ENCODE results near the gene PUDP. TPM values are rescaled to one million over a fixed set of nuclear protein-coding genes. Genes with fewer than 3 reads are reported as not detected.
A peak's percentile ranks its signal among the peaks of the same experiment; 100 is the strongest.

The PUDP gene
- polyA plus RNA-seq, 1 donor, result 31.7 TPM

DNA sequence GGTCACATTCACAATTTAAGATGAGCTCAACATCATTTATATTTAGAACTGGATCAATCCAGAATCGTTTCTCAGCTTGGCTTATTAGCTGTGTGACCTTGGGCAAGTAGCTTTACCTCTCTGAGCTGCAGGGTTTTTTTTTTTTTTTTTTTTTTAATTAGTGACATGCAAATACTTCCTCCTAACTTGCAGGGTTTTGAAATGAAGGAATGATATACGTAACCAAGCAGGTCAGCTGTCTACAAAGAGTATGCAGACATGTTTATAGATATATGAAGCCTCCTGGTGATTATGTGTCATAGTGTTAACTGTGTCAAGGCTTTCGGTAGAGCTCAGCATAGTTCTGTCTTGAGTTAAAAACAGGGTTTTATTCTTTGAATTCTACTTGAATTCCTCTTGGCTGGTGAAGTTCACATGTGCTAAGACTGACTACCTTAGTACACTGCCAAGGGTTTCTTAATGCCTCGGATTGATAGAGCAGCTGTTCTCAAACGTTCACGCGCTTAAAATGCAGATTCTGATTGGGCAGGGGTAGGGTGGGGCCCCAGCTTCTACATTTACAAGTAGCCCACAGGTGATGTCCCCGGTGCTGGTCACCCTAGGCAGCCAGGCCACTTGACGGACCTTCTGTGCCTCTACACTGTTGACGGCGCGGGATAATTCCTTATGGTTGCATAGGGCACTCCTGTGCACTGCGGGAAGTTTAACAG, 1.1 kb downstream of the PUDP start:
- peak; percentile 15 for DNase-seq

DNA sequence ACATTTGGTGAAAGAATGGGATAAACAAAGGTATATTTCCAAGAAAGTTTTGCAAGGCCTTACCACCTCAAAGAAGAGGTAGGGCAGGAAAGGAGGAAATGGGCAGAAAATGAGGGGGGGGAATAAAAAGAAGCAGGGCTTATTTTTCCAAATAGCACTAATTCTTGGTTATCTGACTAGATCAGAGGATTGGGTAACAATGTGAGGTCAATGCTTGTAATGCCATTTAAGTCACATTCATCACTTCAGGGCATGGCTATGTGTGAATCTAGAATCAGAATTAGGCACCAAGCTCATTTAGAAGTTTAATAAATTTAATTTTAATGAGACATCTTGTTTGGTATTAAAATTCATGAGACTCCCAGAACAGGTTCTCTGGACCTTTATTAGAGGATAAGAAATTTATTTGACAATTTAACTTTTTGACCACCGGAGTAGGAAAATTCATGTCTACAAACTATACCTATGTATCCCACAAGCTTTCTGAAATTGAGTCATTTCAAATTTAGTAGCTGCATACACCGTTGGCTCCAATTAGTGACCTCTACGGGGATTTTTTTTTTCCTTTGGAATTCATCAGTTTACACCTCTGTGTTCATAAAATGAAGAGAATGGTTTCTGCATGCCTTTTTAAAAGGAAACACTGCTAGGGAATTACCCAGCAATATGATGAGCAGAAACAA, 1.8 kb downstream of the PUDP start:
- no peak for DNase-seq

DNA sequence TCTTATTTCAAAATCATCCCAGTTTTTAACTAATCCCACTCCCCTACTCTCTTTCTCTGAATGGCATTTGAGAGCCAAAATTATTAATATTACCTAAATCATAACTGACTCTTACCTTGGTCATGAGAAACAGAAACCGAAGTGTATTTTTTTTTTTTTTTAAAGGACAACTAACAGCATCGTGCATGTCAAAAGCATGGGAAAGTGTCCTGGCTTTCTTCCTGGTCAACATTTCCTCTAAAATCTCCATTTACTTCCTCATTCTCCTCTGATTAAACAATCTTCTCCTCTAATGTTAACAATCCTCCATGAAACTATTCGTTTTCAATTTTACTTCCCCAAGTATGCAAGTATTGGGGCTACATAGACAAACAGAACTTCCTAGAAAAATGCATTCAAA, 2.5 kb downstream of the PUDP start:
- DNase-seq, result no peak

DNA sequence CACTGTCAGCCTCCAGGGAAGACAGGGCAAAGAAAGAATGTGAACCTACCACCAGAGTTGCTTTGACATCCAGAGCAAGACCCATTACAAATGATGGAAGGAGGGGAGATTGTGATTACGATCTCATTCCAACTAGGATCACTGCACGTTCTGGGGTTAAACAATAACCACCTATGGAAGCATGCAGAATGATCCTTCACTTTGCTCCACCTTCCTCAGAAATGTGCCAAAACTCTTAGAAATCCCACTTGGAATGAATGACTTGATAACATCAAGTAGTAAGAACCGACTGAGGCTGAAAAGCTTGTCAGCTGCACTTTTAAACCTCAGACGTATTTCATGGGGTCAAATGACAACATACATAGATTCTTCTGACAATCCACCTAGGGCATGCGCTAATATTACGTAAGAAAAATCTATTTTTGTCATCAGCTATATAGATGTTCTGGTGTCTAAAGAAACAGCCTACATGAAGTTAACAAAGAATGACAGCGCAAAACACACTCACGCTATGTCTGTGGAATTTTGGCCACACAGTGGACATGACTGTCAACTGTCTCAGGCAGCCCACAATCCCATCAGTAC, 3.9 kb downstream of the PUDP start:
- DNase-seq, result no peak

DNA sequence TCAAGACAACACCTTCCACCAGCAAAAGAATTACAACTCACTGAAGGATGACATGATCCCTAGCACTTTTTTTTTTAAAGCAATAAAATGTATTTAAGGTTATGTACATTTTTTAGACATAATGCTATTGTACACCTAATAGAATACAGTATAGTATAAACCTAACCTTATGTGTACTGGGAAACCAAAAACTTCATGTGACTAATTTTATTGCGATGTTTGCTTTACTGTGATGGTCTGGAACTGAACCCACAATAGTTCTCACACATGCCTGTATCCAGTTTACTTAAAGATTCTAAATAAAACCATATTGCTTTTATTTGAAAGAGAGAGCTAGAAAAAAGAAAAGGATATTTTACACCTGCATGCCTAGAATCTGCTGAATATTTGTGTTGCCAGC, 4.9 kb downstream of the PUDP start:
- DNase-seq, result no peak

DNA sequence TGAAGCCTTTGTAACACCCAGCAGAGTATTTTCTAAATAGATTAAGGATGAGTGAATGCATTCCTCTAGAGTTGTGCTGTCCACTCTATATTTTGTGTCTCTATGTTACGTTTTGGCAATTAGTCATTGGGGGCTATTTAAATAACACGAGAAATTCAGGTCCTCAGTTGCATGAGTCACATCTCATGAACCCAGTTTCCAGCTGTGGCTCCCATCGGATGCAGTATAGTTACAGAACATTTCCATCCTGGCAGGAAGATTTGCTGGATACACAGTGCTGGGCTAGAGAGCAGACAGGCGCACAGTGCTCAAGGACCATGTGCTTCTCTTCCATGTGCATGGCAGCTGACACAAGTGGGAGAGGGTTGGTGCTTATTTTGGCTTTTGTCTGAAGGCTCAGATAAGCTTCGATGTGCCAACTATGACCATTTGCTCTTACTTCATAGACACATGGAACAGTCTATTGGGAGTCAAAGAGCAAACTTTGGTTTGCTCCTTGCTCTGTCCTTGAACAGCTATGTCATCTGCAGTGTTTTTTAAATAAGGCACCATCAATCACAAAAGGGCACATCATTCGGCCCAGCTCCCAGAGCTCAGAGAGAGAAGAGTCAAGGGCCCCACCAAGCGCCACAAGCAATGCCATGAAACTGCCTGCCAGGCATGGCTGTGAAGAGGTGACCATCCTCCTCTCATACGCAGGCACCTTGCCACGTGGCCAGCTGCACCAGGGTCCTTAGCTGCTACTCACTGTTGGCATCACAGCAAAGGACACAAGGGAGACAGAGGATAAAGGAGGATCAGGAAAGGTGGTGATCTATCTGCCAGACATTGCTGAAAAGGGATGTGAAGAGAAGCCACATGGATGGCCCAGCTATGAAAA, 8.5 kb downstream of the PUDP start:
- no peak for DNase-seq

DNA sequence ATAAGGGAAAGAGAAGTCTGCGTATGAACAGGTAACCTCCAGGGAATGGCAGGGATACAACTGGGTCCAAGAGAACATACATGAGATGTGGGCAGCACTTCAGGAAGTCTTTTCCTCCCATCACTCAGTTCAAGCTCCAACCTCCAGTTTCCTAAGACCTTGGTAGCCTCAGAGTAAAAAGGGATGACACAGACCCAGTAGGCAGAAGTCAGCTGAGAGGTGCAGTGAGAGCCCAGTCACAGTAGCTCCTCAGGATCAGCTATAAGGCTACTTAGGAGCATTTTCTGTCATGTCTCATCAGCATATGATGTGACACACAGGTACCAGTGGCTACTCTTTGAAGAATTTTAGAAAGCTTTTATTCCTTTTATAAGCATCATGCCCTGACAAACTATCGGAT, 13.0 kb downstream of the PUDP start:
- no peak for DNase-seq

DNA sequence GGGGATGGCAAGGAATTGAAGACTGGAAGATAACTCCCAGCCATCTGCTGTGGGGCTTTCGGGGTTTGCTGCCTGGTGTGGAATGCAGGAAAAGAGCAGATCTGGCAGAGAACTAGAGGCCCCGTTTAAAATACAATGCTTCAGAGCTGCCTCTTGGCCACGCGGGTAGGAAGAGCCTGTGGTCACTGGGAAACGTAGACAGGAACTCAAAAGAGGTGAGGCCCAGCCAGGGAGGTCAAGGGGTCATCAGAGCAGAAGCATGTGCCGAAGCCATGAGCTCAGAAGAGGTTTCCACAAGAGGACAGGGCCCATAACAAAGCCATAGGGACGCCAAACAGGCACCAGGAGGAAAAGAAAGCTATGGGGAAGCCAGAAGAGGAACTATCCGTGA, 14.9 kb downstream of the PUDP start:
- DNase-seq, result no peak

DNA sequence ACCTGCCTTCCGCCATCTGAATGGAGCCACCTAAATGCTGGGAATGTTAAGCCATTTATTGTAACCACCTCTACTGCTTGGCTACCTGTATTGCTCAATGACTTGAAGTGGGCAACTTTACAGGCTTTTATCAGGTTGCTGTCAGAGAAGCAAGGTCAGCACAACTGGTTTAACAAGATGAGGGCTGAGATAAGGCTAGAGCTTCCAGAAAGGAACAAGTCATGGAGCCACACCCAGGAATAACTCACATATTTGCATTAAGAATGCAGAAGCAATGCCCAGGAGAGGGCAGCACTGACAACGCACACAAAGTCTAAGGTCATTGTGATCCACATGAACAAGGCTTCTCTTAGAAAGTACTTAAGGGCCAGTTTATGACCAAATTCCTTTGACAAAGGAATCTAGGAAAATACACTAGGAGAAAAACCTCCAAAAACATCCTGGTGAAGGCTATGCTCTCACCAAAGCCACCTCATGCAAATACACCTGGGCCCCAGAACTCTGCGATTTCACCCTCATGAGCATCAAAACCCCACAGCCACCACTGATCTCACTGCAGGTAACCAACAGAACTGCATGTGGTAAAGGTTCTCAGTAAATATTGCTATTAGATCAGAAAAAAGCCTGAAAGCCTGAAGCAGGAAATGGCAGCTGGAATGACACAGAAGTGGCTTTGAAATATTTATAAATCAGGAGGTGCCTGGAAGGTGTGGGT, 15.5 kb downstream of the PUDP start:
- no peak for DNase-seq

DNA sequence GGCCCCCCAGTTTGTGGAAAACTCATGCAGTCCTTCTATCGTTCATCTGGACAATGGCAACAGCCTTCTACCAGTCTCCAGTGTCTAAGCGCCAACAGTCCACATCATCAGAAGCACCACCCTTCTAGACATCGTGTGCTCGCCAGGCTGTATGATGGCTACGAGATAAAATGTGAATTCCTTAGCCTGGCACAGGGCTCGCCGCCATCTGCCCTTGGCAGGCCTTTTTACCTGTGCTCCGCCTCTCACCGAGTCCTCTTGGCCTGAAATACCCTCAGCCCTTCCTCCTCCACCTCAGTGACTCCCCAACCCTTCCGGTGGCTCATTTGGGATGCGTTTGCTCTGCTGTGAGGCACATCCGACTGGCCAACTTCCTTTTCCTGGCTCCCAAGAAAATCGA, 16.3 kb downstream of the PUDP start:
- no peak for DNase-seq

DNA sequence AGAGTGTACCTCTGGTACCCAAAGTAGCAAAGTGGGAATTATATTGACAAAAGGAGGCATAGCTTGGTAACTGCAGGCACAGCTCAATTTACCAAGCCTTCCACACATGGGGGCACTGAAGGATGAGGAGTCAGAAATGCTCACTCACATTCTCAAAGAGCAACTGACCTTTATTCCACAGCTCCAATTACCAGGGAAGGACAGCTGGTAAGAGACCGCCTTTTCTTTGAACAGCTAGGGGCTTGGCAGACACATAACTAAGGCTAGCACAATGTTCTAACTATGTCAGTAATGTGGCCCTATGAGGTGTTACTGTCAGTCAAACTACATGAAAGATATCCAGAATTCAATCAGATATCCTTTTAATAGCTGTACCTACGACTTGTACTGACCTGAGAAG, 20.9 kb downstream of the PUDP start:
- DNase-seq, result no peak

DNA sequence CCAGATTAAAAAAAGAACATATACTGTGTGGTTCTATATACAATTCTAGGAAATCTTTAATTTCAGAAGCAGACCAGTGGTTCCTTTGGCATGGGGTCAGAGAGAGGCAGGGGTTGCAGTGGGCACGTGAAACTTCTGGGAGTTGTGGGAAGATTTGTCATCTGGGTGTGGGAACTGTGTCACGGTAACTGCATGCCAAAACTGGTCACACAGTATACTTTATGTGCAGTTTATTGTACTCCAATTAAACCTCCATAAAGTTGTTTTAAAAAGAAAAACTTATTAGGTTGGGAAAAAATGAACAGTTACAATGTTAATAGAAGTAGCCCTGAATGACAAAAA, 27.1 kb downstream of the PUDP start:
- no peak for DNase-seq

DNA sequence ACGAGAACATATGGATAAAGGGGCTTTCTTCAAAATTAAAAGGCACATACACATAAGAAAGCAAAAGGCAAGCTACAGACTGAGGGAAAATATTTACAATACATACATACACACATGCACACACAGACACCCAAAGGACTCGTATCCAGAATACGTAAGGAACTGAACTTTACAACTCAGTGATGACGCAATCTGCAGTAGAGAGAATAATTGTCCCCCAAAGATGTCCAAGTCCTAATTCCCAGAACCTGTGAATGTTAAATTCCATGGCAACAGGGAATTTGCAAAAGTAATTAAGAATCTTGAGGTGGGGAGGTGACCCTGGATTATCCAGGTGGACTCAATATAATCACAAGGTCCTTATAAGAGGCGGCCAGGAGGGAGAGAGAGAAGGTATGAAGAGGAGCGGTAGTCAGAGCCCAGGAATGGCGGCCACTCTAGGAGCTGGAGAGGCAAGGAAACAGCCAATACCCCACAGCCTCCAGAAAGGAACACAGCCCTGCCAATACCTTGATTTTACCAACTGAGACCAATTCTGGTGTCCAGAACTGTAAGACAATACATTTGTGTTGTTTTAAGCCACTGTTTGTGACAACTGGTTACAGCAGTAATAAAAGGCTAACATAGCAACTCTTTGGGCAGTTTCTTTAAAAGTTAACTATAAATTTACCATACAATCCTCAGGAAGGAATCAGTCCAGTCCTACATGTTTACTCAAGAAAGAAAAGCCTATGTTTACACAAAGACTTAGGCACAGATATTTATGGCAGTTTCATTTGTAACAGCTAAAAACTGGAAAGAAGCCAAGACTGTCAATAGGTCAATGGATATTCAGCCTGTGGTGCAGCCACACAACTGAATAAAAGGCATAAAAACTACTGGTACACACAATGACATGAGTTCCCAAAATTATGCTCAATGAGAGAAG, 27.7 kb downstream of the PUDP start:
- DNase-seq, result no peak

DNA sequence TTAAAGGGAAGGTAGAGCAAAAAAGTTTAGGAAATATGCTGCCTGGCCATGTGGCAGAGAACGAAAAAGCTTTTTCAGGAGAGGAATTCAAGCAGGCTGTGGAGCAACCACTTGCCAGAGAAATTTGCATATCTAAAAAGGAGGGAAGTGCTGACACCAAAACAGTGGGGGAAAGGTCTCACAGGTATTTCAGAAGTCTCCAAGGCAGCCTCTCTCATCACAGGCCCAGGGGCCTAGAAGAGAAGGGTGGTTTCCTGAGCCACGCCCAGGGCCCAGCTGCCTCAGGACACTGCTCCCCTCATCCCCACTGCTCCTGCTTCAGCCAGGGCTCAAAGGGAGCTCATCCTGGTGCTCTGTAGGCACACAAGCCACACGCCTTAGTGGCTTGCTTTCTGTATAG, 30.4 kb downstream of the PUDP start:
- DNase-seq, result no peak

DNA sequence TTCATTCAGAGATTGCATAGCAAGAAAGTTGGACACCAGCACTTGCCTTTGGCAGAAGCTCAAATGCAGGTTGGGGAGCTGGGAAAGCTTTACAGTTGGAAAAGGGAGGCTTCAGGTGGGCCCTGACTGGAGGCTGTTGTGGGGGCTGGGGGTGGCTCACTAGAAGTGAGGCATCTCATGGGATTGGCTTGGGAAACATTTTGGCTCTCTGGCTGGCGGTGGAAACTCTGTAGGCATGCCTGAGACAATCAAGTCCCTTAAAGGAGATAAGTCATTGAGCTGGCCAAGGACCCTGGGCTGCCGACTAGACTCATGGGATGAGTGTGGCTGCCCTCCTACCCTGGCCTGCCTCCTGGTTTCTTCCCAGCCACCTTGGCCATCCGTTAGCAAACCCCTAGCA, 31.9 kb downstream of the PUDP start:
- no peak for DNase-seq

DNA sequence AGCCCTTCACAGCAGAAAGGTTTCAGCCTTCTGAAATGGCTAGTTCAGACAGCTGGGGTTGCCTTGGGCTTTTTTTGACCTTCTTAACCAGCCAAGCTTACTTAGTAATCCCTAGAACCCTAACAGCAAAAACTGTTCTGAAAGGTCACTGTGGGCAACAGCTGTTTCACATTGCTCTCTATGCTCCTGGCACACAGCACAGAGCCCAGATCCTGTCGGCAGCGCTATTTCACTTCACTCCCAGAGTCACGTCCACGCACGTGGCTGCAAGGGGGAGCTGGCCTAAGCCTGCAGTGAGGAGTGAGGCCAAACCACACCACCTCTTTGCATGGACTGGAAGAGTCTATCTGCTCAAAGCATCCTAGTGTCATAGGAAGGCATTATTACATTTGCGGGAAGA, 32.4 kb downstream of the PUDP start:
- no peak for DNase-seq

DNA sequence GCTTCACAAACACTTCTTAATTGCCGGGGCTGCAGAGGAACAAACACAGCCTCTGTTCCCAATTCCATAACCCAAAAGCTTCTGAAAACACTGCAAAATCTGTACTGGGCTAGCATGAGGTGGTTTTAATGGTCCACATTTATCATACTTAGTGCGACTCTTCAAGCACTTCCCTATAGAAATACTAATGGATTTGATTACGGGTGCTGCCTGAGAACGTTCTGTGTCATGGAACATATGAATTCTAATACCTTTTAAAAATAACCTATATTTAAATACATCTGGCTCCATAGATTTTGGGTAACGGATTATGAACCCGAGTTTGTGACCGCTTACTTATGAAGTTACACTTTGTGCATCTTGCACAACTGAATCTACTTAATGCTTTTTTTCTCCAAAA, 35.9 kb downstream of the PUDP start:
- DNase-seq, result no peak

DNA sequence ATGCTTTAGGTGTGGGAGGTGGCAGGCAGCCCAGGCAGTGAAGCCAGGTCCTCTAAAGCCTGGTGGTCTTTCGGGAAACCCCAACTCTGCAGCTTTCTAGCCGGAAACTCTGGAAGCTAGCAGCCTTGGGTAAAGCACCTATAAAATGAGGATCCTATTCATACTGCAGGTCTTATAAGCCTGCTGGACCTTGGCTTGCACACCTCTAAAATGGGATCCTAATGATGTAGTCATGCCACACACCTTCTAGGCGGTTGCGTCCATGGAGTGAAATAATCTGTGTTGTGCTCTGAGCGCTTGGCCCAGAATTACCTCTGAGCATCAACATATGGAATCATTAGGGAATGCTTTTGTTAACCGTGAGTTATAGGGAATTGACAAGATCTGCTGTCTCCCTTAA, 36.4 kb downstream of the PUDP start:
- DNase-seq, result no peak

DNA sequence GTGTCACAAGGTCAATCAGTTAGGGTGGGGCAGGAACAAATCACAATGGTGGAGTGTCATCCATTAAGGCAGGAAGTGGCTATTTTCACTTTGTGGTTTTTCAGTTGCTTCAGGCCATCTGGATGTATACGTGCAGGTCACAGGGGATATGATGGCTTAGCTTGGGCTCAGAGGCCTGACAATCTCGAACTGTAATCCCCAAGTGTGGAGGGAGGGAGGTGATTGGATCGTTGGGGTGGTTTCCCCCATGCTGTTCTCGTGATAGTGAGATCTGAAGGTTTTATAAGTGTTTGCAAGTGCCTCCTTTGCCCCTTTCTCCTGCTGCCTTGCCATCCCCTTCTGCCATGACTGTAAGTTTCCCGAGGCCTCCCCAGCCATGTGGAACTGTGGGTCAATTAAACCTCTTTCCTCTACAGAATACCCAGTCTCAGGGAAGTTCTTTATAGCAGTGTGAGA, 37.1 kb downstream of the PUDP start:
- DNase-seq, result no peak

DNA sequence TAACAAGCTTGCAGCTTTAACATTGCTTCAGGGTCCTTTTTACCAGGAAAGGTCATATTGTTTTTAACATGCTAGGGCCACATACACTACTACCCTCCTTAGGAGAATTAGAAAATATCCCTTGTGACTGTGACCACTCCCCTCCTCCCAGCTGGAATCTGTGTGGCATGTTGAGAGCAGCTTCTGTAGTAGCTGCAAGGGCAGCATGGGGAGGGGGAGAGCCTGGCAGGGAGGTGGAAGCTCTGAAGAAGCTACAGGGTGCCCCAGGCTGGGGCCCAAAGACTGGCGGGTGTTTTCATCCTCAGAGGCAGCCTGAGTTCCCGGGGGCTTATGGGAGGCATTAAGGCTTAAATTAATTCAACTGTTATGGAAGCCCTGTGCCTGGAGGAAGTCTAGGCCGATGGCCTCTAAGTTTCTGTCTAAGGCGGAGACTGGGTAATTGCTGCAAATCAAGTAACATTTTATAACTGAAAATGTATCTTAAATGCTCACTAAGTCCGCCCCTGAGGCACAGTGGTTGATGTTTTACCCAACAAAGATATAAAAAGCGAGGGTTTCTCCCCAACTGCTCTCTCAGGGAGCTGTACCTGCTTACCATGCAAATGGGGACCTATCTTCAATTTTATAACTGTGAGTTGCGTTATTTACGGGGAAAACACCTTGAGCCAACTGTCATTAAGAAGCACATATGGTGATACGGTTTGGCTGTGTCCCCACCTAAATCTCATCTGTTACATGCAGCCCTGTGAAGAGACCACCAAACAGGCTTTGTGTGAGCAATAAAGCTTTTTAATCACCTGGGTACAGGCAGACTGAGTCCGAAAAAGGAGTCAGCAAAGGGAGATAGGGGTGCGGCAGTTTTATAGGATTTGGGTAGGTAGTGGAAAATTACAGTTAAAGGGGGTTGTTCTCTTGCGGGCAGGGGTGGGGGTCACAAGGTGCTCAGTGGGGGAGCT, 37.8 kb downstream of the PUDP start:
- no peak for DNase-seq

Data from hindlimb muscle (tissue), 1 donor.